ENCODE results near the gene CYP46A1. TPM values are rescaled to one million over a fixed set of nuclear protein-coding genes. Genes with fewer than 3 reads are reported as not detected.

Gene CYP46A1
- total RNA-seq, 2 experiments from 2014 or later = 0.11 to 0.22 TPM

DNA sequence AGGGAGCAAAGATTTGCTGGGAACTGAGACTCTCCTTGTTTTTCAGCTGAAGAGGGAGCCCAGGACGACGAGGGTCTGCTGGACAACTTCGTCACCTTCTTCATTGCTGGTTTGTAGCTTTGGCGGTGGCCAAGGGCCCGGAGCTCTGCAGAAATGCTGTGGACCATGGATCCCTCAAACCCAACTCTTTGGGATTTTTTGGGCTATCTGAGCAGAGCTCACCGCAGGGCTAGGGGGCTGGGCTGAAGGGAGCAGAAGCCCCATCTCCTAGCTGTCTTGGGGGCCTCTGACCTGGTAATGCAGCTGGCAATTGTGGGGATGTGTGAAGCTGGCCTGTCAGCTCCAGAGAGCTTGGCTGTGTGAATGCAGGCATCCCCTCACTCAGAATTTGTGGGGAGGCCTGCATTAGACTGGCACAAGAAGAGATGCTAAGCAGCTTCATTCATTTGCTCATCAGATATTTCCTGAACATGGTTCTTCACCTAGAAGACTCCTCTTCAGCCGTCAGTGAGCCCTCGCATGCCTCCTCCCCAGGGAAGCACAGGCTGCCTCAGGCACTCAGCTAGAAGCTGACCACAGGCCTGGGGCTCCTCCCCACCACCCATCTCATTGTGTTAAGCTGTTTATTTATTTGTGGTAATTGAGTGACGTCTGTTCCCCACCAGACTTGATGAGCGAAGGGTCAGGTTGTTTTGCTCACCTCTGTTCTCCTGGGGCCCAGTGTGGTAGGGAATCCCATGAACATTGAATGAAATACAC lies 32.2 kb downstream of the CYP46A1 start:
- H3K27ac Mint-ChIP-seq = no peak overlapping the region
- CTCF ChIA-PET = no interaction called here
- Histone ChIP-seq H3K9me3 (ENCODE audit: control insufficient read depth in 1 of 2, insufficient read depth in 1 of 2, low read length in 2 of 2) (no peaks in the 10 kb centered on the region), H3K4me1 (ENCODE audit: insufficient read depth, low read length) (no peaks in the 10 kb centered on the region), H3K4me3 (ENCODE audit: low read length) (no peak overlapping the region), H3K27me3 (ENCODE audit: control insufficient read depth in 1 of 2, insufficient read depth in 2 of 2, low read length in 2 of 2) (peaks cover 0 to 3% of the 10 kb centered on the region in 2 experiments), H3K27ac (ENCODE audit: low read depth in 1 of 2, low read length in 2 of 2) (no peak overlapping the region), H3K36me3 (ENCODE audit: insufficient read depth, low read length) (no peaks in the 10 kb centered on the region)
- no peak for ATAC-seq (ENCODE audit: poor library complexity)
- POLR2A ChIA-PET = no interaction called here
- peak in 1 of 14 experiments; percentile 15 for DNase-seq
- intact Hi-C loops (cut with DNase I, micrococcal nuclease) = no loop called here
- H3K36me3 Mint-ChIP-seq (ENCODE audit: low read depth) = no peaks in the 10 kb centered on the region
- no peaks in the 10 kb centered on the region for H3K9me3 Mint-ChIP-seq
- H3K4me1 Mint-ChIP-seq (ENCODE audit: low read depth) = no peaks in the 10 kb centered on the region
- H3K27me3 Mint-ChIP-seq = peaks cover 10% of the 10 kb centered on the region
- no peak overlapping the region for H3K4me3 Mint-ChIP-seq
- TF ChIP-seq CTCF (IDR thresholded peaks at IDR 0.05) = no peak

- no peak overlapping the region for H3K4me3 Mint-ChIP-seq
- no peaks in the 10 kb centered on the region for H3K36me3 Mint-ChIP-seq (ENCODE audit: low read depth)
- no peaks in the 10 kb centered on the region for H3K4me1 Mint-ChIP-seq (ENCODE audit: low read depth)
- Histone ChIP-seq H3K9me3 (ENCODE audit: control insufficient read depth in 1 of 2, insufficient read depth in 1 of 2, low read length in 2 of 2) (no peaks in the 10 kb centered on the region), H3K27me3 (ENCODE audit: control insufficient read depth in 1 of 2, insufficient read depth in 2 of 2, low read length in 2 of 2) (peaks cover 0 to 3% of the 10 kb centered on the region in 2 experiments), H3K27ac (ENCODE audit: low read depth in 1 of 2, low read length in 2 of 2) (no peak overlapping the region), H3K36me3 (ENCODE audit: insufficient read depth, low read length) (no peaks in the 10 kb centered on the region), H3K4me1 (ENCODE audit: insufficient read depth, low read length) (no peaks in the 10 kb centered on the region), H3K4me3 (ENCODE audit: low read length) (no peak overlapping the region)
- ChIA-PET CTCF (no interaction called here), POLR2A (no interaction called here)
- ATAC-seq (ENCODE audit: poor library complexity) (no peak), DNase-seq (peak in 2 of 14 experiments; percentile 1 to 22)
- no peak overlapping the region for H3K27ac Mint-ChIP-seq
- no peaks in the 10 kb centered on the region for H3K9me3 Mint-ChIP-seq
- TF ChIP-seq CTCF (IDR thresholded peaks at IDR 0.05) = no peak
- intact Hi-C loops (cut with DNase I, micrococcal nuclease) = no loop called here
- H3K27me3 Mint-ChIP-seq = peaks cover 10% of the 10 kb centered on the region
Measured at GRCh38 chr14:99716850-99717681, 33.0 kb downstream of the CYP46A1 start.

DNA sequence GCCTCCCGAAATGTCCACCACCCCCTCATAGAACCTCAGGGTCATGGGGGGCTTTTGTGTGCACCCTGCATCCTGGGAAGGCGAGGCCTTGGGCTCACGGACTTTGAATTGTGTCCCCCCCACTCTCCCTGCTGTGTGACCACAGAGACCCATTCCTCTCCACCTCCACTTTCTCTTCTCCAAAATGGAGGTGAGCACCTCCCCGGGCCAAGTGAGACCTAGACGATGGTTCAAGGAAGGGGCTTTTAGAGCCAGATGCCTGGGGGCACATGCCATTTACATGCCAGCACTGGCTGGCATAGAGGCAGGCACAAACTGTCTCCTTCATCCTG lies 33.5 kb downstream of the CYP46A1 start:
- ATAC-seq (ENCODE audit: poor library complexity) = no peak
- no peaks in the 10 kb centered on the region for H3K4me1 ChIP-seq (ENCODE audit: insufficient read depth, low read length)
- no peak overlapping the region for H3K27ac ChIP-seq (ENCODE audit: low read depth in 1 of 2, low read length in 2 of 2)
- ChIA-PET CTCF (no interaction called here), POLR2A (no interaction called here)
- no peaks in the 10 kb centered on the region for H3K4me1 Mint-ChIP-seq (ENCODE audit: low read depth)
- H3K27me3 Mint-ChIP-seq = peaks cover 10% of the 10 kb centered on the region
- no peak for DNase-seq
- H3K4me3 ChIP-seq (ENCODE audit: low read length) = no peak overlapping the region
- intact Hi-C loops (cut with DNase I, micrococcal nuclease) = no loop called here
- H3K4me3 Mint-ChIP-seq = no peak overlapping the region
- no peak for TF ChIP-seq CTCF (IDR thresholded peaks at IDR 0.05)
- no peaks in the 10 kb centered on the region for H3K9me3 ChIP-seq (ENCODE audit: control insufficient read depth in 1 of 2, insufficient read depth in 1 of 2, low read length in 2 of 2)
- H3K27me3 ChIP-seq (ENCODE audit: control insufficient read depth in 1 of 2, insufficient read depth in 2 of 2, low read length in 2 of 2) = peaks cover 0 to 3% of the 10 kb centered on the region in 2 experiments
- no peak overlapping the region for H3K27ac Mint-ChIP-seq
- H3K36me3 ChIP-seq (ENCODE audit: insufficient read depth, low read length) = no peaks in the 10 kb centered on the region
- H3K9me3 Mint-ChIP-seq = no peaks in the 10 kb centered on the region
- no peaks in the 10 kb centered on the region for H3K36me3 Mint-ChIP-seq (ENCODE audit: low read depth)

Measured in CD4-positive, alpha-beta T cell (primary cell).